Adipocyte (in vitro differentiated cells): ENCODE measurements around the gene LYPD4.

ENCODE experiments used
- DNase-seq: peaks from one replicate; pipeline ENCODE4 v3.0.0-alpha.2; 2015; ENCODE audit warnings: low read depth
- H3K27me3 ChIP-seq: replicated peaks from 2 replicates; pipeline ENCODE4 v1.7.0; 2013; ENCODE audit warnings: mild to moderate bottlenecking, low read length, moderate library complexity; ENCODE audit not compliant: control insufficient read depth, insufficient read depth
- H3K36me3 ChIP-seq: 2 replicates; pipeline ENCODE4 v1.7.0; 2013; ENCODE audit warnings: low read length, mild to moderate bottlenecking, moderate library complexity; ENCODE audit not compliant: control insufficient read depth, insufficient read depth, severe bottlenecking
- H3K4me1 ChIP-seq: 2 replicates; pipeline ENCODE4 v1.7.0; 2013; ENCODE audit warnings: mild to moderate bottlenecking, low read length, moderate library complexity; ENCODE audit not compliant: control insufficient read depth, insufficient read depth
- H3K4me3 ChIP-seq: 2 replicates; pipeline ENCODE4 v1.7.0; 2013; ENCODE audit warnings: mild to moderate bottlenecking, low read length, moderate library complexity
- H3K9ac ChIP-seq: 2 replicates; pipeline ENCODE4 v1.7.0; 2013; ENCODE audit warnings: mild to moderate bottlenecking, low read length, moderate library complexity
- H3K9me3 ChIP-seq: 2 replicates; pipeline ENCODE4 v1.7.0; 2013; ENCODE audit warnings: mild to moderate bottlenecking, low read length, moderate library complexity; ENCODE audit not compliant: control insufficient read depth

LYPD4 gene

DNA sequence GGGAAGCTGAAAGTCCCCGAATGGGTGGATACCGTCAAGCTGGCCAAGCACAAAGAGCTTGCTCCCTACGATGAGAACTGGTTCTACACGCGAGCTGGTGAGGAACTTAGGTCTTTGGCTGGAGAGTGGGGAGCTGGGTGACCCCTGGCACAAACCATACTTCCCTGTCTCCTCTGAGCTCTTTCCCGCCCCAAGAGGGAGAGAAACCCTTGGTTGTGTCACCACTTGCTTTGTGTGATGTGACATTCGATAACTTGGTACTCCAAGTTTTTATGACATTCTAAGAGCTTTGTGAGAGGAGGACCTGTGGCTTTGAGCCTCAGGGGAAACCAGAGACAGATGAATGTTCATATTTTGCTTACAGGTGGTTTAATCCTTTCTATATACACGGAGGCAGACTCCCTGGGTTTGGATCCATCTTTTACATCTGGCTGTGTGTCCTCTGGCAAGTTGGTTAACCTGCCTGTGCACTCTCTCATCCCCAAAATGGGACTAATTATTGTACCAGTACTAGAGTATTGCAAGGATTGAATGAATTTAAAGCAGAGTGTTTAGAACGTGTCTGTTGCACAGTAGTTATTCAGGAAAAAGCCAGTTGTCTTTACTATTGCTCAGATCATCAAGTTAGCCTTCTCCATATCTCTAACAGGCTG is 16.8 kb upstream of the LYPD4 start:
- Histone ChIP-seq H3K27me3 (no peaks in the 10 kb centered on the region), H3K36me3 (peaks cover 50% of the 10 kb centered on the region), H3K9me3 (no peaks in the 10 kb centered on the region), H3K9ac (peak overlapping the region; percentile 97), H3K4me3 (peak overlapping the region; percentile 95), H3K4me1 (peaks cover 44% of the 10 kb centered on the region)
- peak; percentile 19 for DNase-seq

DNA sequence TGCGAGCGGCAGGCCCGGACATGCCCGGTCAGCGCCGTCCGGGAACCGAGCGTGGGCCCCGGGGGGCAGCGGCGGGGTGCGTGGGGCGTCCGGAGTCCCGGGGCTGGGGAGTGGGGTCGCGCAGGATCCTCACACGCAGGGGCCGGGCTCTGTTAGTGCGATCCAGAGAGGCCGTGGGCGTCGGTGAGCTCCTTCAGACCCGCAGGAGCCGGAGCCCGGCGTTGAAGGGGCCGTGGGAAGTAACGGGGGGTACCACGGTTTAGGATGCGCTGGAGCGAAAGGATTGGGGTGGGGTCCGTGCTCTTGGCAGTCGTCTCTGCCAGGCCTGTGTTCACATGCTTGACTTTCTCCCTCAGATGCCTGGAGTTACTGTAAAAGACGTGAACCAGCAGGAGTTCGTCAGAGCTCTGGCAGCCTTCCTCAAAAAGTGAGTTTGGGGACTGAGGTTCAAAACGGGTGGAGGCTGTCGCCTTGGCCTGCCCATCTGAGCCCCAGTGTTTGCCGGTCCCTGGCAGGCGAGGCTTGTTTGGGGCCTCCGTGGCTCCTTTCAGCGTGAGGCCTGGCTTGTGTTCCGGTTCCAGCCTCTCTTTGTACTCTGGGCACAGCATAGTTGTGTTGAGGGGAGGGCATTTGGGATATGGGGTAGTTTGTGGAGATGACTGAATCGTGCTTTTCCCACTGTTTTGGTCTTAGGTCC is 16.1 kb upstream of the LYPD4 start:
- Histone ChIP-seq H3K9me3 (no peaks in the 10 kb centered on the region), H3K36me3 (peaks cover 46% of the 10 kb centered on the region), H3K4me3 (peak overlapping the region; percentile 95), H3K9ac (peak overlapping the region; percentile 97), H3K4me1 (peaks cover 44% of the 10 kb centered on the region), H3K27me3 (no peaks in the 10 kb centered on the region)
- DNase-seq = peak; percentile 48

DNA sequence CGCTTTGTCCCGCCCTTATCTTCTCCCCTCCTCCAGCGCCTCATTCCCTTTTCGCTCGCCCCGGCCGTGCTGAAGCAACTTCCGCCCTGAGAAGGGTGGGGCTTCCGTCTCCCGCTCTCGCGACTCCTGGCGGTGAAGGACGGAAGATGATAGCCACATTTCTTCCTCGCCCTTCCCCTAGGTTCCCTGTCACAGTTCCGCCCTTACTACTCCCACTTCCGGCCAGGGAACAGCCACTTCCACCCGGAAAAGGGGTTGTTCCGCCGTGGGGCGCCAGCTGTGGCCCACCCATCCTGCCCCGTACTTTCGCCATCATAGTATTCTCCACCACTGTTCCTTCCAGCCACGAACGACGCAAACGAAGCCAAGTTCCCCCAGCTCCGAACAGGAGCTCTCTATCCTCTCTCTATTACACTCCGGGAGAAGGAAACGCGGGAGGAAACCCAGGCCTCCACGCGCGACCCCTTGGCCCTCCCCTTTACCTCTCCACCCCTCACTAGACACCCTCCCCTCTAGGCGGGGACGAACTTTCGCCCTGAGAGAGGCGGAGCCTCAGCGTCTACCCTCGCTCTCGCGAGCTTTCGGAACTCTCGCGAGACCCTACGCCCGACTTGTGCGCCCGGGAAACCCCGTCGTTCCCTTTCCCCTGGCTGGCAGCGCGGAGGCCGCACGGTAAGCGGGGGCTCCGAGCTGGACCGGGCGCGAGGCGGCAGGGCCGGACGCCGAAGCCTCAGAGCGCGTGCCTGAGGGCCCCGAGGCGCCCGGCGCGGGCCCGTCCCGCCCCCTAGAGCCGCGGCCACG is 15.3 kb upstream of the LYPD4 start, which contains the start of gene RPS19:
RPS19 (plus strand) TSS at position 638 of the 801 bp plus-strand sequence. CDS start 520 bp downstream, outside the sequence.
- H3K4me1 ChIP-seq = peaks cover 41% of the 10 kb centered on the region
- peak; percentile 99 for DNase-seq

DNA sequence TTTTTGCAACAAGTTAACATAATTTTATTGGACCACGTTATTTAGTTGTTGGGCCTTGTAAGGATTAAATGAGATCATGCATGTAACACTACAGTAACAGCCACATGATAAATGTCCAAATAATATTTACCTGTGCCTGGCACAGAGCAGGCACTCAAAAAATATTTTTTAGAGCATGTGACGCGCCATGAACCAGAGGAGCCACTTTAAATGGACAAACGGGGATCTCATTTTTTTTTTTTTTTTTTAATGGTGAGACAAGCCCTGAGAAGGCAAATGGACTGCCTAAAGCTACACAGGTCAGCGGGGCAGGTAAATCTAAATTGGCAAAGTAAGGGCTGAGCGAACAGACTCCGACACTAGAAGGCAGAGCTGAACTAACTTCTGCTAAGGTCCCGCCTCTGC is 14.7 kb upstream of the LYPD4 start:
- H3K9ac ChIP-seq = peak overlapping the region; percentile 97
- no peaks in the 10 kb centered on the region for H3K9me3 ChIP-seq
- no peak for DNase-seq
- peaks cover 9% of the 10 kb centered on the region for H3K27me3 ChIP-seq
- peaks cover 33% of the 10 kb centered on the region for H3K36me3 ChIP-seq
- peak overlapping the region; percentile 95 for H3K4me3 ChIP-seq
- peaks cover 36% of the 10 kb centered on the region for H3K4me1 ChIP-seq

More for the DNA sequence above, 15.3 kb upstream of the LYPD4 start, which contains the start of gene RPS19:
- Histone ChIP-seq H3K36me3 (peaks cover 39% of the 10 kb centered on the region), H3K9me3 (no peaks in the 10 kb centered on the region), H3K9ac (peak within 1 kb of the TSS; percentile 97), H3K4me3 (peak within 1 kb of the TSS; percentile 95), H3K27me3 (peaks cover 3% of the 10 kb centered on the region)

DNA sequence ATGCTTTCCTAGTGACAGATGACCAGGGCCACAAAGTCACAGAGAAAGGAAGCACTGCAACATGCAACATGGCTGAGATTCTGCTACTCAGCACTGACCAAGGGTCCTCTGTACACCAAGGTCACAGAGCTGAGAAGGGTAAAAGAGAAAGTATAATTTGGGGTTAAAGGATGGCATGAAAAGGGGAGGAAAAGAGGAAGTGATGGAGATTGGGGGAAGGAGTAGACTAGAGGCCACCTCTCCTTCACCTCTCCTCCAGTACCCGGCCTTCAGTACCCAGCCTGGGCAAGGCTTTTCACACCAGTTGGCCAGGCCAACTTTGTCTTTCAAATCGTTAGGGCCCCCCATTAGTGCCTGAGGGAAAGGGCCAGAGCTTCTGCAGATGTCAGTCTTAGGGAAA is 9.3 kb upstream of the LYPD4 start:
- Histone ChIP-seq H3K4me3 (no peak overlapping the region), H3K9me3 (no peaks in the 10 kb centered on the region), H3K9ac (no peak overlapping the region), H3K36me3 (no peaks in the 10 kb centered on the region), H3K4me1 (no peaks in the 10 kb centered on the region), H3K27me3 (peaks cover 60% of the 10 kb centered on the region)
- DNase-seq = no peak

DNA sequence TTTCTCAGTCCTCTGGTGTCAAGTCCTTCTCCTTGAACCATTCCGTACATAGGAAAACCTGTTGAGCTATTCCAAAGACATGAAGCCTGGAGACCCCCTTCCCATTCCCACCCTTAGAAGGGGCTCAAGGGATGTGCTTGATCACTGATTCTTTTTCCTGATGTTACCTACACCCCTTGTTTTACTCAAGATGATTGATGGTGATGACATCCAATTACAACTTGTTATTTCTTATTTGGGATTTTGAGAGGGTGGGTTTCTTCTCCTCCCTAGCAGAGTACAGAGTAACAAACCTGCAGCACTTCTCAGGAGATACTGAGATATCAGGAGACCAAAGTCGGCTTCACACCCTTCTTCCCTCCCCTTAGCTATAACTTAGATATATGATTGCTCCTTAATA is 8.9 kb upstream of the LYPD4 start:
- H3K27me3 ChIP-seq = peaks cover 64% of the 10 kb centered on the region
- H3K9ac ChIP-seq = no peak overlapping the region
- H3K9me3 ChIP-seq = no peaks in the 10 kb centered on the region
- no peaks in the 10 kb centered on the region for H3K4me1 ChIP-seq
- no peak for DNase-seq
- no peaks in the 10 kb centered on the region for H3K36me3 ChIP-seq
- H3K4me3 ChIP-seq = no peak overlapping the region

DNA sequence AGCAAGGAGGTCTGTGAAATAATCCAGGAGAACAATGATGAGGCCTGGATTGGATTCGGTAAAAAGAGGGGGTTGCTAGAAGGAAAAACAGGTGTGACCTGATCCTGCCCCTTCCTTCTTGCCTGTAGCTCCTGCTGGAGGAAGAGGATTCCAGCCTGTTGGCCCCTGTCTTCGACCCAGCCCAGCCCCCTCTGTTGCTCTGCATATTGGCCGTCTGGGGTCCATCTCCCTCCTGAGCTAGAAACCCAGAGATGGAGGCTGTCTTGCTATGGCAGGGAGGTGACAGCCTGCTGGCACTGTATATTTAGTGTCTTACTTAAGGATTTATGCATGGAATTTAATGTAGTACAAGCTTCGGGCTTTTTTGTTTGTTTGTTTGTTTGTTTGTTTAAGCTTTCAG is 7.0 kb upstream of the LYPD4 start:
- H3K36me3 ChIP-seq = no peaks in the 10 kb centered on the region
- H3K9ac ChIP-seq = no peak overlapping the region
- H3K4me3 ChIP-seq = no peak overlapping the region
- H3K4me1 ChIP-seq = no peaks in the 10 kb centered on the region
- no peaks in the 10 kb centered on the region for H3K9me3 ChIP-seq
- H3K27me3 ChIP-seq = peaks cover 73% of the 10 kb centered on the region
- DNase-seq = no peak

DNA sequence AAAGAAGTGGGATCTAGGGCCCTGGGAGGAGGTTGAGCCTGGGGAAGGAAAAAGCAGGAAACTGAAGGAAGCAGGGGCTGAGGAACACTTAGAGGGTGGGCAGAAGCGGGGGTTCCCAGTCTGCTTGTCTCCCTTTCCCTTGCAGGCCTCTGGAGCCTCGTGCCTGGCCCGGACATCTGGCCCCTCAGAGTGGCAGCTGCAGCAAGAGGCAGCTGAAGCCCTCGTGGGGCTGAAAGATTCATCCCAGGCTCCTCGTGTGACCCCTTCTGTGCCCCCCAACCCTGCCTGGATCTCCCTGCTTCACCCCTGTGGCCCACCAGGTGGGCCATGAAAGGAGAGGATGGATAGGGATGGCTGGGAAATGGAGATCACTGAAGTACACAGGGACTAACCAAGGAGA is 5.9 kb upstream of the LYPD4 start:
- no peaks in the 10 kb centered on the region for H3K9me3 ChIP-seq
- H3K4me3 ChIP-seq = no peak overlapping the region
- H3K9ac ChIP-seq = no peak overlapping the region
- H3K36me3 ChIP-seq = no peaks in the 10 kb centered on the region
- no peaks in the 10 kb centered on the region for H3K4me1 ChIP-seq
- peaks cover 73% of the 10 kb centered on the region for H3K27me3 ChIP-seq
- no peak for DNase-seq

DNA sequence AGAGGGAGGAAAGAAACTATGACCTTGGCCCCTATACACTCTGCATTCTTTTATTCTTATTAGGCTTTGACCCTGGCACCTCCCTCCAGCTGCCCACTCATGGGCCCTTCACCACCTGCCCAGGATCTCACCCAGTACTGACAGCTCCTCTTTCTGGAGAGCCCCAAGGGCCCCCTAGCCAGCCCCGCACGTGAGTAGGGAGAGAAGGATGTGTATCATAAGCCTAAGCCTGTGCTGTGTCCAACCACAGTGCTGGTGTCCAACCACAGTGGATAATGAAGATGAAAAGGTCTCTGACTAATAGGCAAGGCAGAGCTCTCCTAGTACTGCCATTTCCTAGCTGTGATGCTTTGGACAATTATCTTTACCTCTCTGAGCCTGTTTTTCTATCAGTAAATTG is 4.6 kb upstream of the LYPD4 start:
- DNase-seq = no peak
- no peaks in the 10 kb centered on the region for H3K4me1 ChIP-seq
- no peaks in the 10 kb centered on the region for H3K9me3 ChIP-seq
- peaks cover 63% of the 10 kb centered on the region for H3K27me3 ChIP-seq
- H3K36me3 ChIP-seq = no peaks in the 10 kb centered on the region
- H3K9ac ChIP-seq = no peak overlapping the region
- H3K4me3 ChIP-seq = no peak overlapping the region

DNA sequence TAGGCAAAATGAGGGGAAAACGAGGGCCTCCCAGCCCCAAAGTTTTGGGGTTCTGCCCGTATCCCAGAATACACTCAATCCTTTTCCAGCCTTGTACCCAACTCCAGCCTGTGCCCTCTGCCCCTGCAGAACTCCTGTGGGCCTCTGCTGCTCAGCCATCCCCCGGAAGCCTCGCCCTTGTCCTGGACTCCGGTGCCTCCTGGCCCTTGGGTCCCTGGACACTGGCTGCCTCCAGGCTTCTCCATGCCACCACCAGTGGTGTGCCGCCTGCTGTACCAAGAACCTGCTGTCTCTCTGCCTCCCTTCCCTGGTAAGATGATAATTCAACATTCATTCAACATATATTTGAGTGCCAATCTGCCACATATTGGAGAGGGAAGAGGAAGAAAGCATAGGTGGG is 4.2 kb upstream of the LYPD4 start:
- Histone ChIP-seq H3K9ac (no peak overlapping the region), H3K27me3 (peaks cover 63% of the 10 kb centered on the region), H3K4me1 (no peaks in the 10 kb centered on the region), H3K9me3 (no peaks in the 10 kb centered on the region), H3K36me3 (no peaks in the 10 kb centered on the region), H3K4me3 (no peak overlapping the region)
- DNase-seq = no peak
